Measurements from ENCODE around the gene ERBB2.

ERBB2 gene

GRCh38 chr17:39742126-39742855 lies 42.4 kb downstream of the ERBB2 start:
- Histone ChIP-seq H3K9me2 (replicated peaks; ENCODE audit: insufficient read depth, low read length) (no peaks in the 10 kb centered on the region), H3K27me3 (replicated peaks; ENCODE audit: insufficient read depth, low read length) (no peaks in the 10 kb centered on the region), H3K79me2 (ENCODE audit: low read length) (peaks cover 12% of the 10 kb centered on the region; the same call in 1 of the 2 replicates), H3K36me3 (replicated peaks; ENCODE audit: insufficient read depth, low read length) (no peaks in the 10 kb centered on the region), H2AFZ (ENCODE audit: low read length) (no peak overlapping the region), H3F3A (ENCODE audit: insufficient read depth, low read length) (peaks cover 3% of the 10 kb centered on the region; the same call in 1 of the 2 replicates), H3K4me3 (ENCODE audit: low read length) (no peak overlapping the region), H4K20me1 (ENCODE audit: insufficient read depth, low read length) (no peaks in the 10 kb centered on the region), H3K4me2 (ENCODE audit: low read depth, low read length) (no peak overlapping the region), H3K9ac (ENCODE audit: low read length) (no peak overlapping the region), H3K4me1 (ENCODE audit: low read length) (peaks cover 6% of the 10 kb centered on the region), H3K9me3 (replicated peaks; ENCODE audit: insufficient read depth, low read length) (no peaks in the 10 kb centered on the region), H3K27ac (ENCODE audit: low read length) (no peak overlapping the region)
- no peak for DNase-seq
- TF ChIP-seq EZH2phosphoT487 (IDR thresholded peaks at IDR 0.05; ENCODE audit: low read length) (no peak), CTCF (IDR thresholded peaks at IDR 0.05; ENCODE audit: low read length) (no peak), EZH2 (optimal IDR thresholded peaks at IDR 0.05; ENCODE audit: low read depth, low read length) (no peak)

GRCh38 chr17:39742856-39743436 lies 43.1 kb downstream of the ERBB2 start:
- Histone ChIP-seq H3K4me1 (ENCODE audit: low read length) (peaks cover 6% of the 10 kb centered on the region), H3K4me2 (ENCODE audit: low read depth, low read length) (no peak overlapping the region), H3K36me3 (replicated peaks; ENCODE audit: insufficient read depth, low read length) (no peaks in the 10 kb centered on the region), H4K20me1 (ENCODE audit: insufficient read depth, low read length) (no peaks in the 10 kb centered on the region), H3K79me2 (ENCODE audit: low read length) (peaks cover 12% of the 10 kb centered on the region; the same call in 1 of the 2 replicates), H3K9ac (ENCODE audit: low read length) (no peak overlapping the region), H3K27me3 (replicated peaks; ENCODE audit: insufficient read depth, low read length) (no peaks in the 10 kb centered on the region), H3K9me2 (replicated peaks; ENCODE audit: insufficient read depth, low read length) (no peaks in the 10 kb centered on the region), H3K4me3 (ENCODE audit: low read length) (no peak overlapping the region), H3K9me3 (replicated peaks; ENCODE audit: insufficient read depth, low read length) (no peaks in the 10 kb centered on the region), H2AFZ (ENCODE audit: low read length) (no peak overlapping the region), H3K27ac (ENCODE audit: low read length) (no peak overlapping the region), H3F3A (ENCODE audit: insufficient read depth, low read length) (peaks cover 3% of the 10 kb centered on the region; the same call in 1 of the 2 replicates)
- no peak for TF ChIP-seq EZH2phosphoT487 (IDR thresholded peaks at IDR 0.05; ENCODE audit: low read length)
- TF ChIP-seq CTCF (IDR thresholded peaks at IDR 0.05; ENCODE audit: low read length), result no peak
- TF ChIP-seq EZH2 (optimal IDR thresholded peaks at IDR 0.05; ENCODE audit: low read depth, low read length), result no peak
- no peak for DNase-seq

DNA sequence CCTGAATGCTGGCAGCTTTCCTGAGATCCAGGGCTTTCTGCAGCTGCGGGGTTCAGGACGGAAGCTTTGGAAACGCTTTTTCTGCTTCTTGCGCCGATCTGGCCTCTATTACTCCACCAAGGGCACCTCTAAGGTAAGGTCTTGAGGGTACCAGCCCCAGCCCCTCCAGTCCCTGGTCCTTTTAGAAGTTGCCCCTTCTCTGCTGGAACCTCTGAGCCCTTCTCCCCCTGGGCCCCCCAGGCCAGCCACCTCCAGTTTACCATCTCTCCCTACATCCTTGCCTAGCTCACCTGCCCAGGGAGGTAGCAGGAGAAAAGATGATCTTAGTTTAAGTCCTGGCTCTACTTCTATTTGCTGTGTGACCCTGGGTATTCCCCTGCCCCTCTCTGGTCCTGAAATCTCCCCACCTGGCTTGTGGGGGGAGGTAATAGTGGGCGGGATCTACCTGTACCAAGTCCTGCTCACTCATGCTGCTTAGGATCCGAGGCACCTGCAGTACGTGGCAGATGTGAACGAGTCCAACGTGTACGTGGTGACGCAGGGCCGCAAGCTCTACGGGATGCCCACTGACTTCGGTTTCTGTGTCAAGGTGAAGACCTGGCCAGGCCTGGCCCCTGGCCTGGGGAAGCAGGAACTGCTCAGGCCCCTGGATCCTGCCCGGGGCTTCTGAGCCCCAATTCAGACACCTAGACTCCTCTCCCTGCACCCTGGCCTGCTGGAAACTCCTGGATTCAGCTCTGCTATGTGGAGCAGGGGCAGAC lies 44.4 kb downstream of the ERBB2 start:
- Histone ChIP-seq H4K20me1 (ENCODE audit: insufficient read depth, low read length) (no peaks in the 10 kb centered on the region), H3K4me1 (ENCODE audit: low read length) (peaks cover 4% of the 10 kb centered on the region), H3K4me2 (ENCODE audit: low read depth, low read length) (no peak overlapping the region), H3K79me2 (ENCODE audit: low read length) (peaks cover 12% of the 10 kb centered on the region; the same call in 1 of the 2 replicates), H3F3A (ENCODE audit: insufficient read depth, low read length) (no peaks in the 10 kb centered on the region), H3K27me3 (replicated peaks; ENCODE audit: insufficient read depth, low read length) (no peaks in the 10 kb centered on the region; the same call in 1 of the 2 replicates), H3K27ac (ENCODE audit: low read length) (no peak overlapping the region), H3K9me3 (replicated peaks; ENCODE audit: insufficient read depth, low read length) (no peaks in the 10 kb centered on the region), H3K9me2 (replicated peaks; ENCODE audit: insufficient read depth, low read length) (no peaks in the 10 kb centered on the region), H2AFZ (ENCODE audit: low read length) (no peak overlapping the region), H3K4me3 (ENCODE audit: low read length) (no peak overlapping the region), H3K9ac (ENCODE audit: low read length) (no peak overlapping the region), H3K36me3 (replicated peaks; ENCODE audit: insufficient read depth, low read length) (no peaks in the 10 kb centered on the region)
- no peak for TF ChIP-seq EZH2phosphoT487 (IDR thresholded peaks at IDR 0.05; ENCODE audit: low read length)
- no peak for TF ChIP-seq EZH2 (optimal IDR thresholded peaks at IDR 0.05; ENCODE audit: low read depth, low read length)
- no peak for TF ChIP-seq CTCF (IDR thresholded peaks at IDR 0.05; ENCODE audit: low read length)
- DNase-seq, result no peak
